Stimulated activated CD4-positive, alpha-beta T cell treated with anti-CD3 and anti-CD28 coated beads, Interleukin-1b, Interleukin-23, amount 100 ng/mL, for 24 hours (primary cell): ENCODE results near the gene FGF22.
"Not testable (repeated sequence)": the region's sequence is repeated elsewhere in the genome, so short reads cannot be mapped to it uniquely, and the experiment has no call there.

ENCODE experiments used
- DNase-seq, 4 experiments: peaks; one replicate each; pipeline ENCODE4 v3.0.0-alpha.2; 2020; ENCODE audit warnings: low read depth in 4 of 4, low spot score in 1 of 4

The FGF22 gene

GRCh38 chr19:639253-640160 is at the start of gene FGF22:
FGF22 (plus strand) TSS chr19:639879; CDS start chr19:639926, 47 bp downstream.
- DNase-seq: peak; percentile 89 to 94 (median 94)

DNA sequence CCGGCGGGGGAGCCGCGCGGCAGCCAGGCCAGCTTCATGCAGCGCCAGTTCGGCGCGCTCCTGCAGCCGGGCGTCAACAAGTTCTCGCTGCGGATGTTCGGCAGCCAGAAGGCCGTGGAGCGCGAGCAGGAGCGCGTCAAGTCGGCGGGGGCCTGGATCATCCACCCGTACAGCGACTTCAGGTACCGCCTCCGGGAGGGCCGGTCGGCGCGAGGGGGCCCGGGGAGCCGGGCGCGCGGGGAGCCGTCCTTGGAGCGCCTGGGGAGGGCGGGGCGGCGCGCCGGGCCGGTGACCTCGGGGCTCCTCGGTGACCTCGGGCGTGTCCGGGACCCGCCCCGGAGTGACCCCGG is 49.3 kb upstream of the FGF22 start:
- no peak for DNase-seq

- no peak for DNase-seq
These were observed 49.0 kb upstream of the FGF22 start for GRCh38 chr19:590750-591098.

GRCh38 chr19:591099-591958 is 48.4 kb upstream of the FGF22 start:
- DNase-seq: no peak

GRCh38 chr19:592101-592500 is 47.6 kb upstream of the FGF22 start:
- no peak for DNase-seq

GRCh38 chr19:593055-593454 is 46.6 kb upstream of the FGF22 start:
- no peak for DNase-seq

- DNase-seq: no peak
These were observed 46.2 kb upstream of the FGF22 start for GRCh38 chr19:593505-593904.

DNA sequence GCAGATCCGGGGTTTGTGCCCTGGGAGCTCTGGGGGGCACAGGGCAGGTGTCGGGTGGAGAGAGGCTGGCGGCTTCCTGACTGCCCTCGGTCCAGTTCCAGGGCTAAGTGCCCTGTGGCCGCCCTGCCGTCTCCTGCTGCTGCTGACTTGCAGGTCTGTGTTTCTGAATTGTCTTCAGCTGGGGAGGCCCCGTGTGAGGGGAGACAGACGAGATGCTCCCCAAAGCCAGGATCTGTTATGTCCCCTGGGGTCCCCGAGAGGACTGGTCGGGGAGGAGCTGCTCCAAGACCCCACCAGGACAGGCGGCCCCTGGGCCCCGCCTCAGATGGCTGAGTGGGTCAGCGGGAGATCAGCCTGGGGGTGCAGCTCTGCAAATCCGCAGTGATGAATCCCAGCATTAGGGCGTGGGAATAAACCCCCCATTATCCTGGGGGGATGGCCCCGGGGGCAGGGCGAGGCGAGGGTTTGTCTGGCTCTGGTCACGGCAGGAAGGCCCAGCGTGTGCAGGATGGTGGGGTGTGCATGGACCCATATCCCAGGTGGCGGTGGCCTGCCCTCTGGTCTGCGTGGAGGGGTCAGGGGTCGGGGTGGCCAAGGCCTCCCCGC is 45.3 kb upstream of the FGF22 start:
- DNase-seq: no peak

DNA sequence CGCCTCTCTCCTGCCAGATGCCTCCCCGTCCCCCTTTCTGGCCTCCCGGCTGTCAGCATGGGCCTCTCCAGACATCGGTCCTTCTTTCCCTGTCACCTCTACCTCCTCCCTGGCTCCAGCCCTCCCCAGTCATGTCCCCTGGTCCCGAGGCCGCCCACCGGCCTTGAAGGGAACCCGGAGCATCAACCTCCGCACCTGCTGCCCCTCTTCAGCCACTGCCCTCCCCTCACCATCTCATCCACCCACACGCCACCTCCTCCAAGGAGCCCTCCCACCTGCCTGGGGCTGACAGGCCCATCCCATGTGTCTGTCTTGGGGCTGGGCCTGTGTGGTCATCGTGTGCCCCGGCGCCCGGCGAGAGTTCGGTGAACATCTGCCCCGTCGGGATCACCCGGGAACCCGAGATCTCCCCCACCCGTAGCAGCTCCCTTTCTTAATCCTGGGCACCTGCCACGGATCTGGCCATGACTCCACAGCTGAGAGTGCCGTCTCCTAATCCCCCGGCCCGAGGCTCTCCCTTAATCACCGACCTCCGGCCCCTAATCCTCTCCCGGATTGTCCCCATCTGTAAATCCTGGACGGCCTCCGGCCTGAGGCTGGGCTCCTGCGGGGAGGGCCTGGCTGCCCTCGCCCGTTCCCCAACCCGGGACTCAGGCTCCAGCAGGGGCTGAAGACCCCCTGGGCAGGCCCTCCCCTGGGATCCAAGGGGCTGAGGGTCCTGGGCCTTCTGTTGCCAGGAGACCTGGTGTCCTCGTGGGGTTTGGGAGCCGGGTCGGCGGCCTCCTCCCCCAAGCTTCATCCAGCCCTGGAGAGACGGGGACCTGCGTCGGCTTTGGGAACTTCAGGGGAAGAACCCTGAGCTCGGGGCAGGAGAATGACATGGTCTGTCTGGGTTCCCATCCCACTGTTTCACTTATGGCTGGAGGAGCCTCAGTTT is 44.1 kb upstream of the FGF22 start:
- no peak for DNase-seq

- DNase-seq: no peak
These were observed 43.4 kb upstream of the FGF22 start for GRCh38 chr19:596263-596655.

DNA sequence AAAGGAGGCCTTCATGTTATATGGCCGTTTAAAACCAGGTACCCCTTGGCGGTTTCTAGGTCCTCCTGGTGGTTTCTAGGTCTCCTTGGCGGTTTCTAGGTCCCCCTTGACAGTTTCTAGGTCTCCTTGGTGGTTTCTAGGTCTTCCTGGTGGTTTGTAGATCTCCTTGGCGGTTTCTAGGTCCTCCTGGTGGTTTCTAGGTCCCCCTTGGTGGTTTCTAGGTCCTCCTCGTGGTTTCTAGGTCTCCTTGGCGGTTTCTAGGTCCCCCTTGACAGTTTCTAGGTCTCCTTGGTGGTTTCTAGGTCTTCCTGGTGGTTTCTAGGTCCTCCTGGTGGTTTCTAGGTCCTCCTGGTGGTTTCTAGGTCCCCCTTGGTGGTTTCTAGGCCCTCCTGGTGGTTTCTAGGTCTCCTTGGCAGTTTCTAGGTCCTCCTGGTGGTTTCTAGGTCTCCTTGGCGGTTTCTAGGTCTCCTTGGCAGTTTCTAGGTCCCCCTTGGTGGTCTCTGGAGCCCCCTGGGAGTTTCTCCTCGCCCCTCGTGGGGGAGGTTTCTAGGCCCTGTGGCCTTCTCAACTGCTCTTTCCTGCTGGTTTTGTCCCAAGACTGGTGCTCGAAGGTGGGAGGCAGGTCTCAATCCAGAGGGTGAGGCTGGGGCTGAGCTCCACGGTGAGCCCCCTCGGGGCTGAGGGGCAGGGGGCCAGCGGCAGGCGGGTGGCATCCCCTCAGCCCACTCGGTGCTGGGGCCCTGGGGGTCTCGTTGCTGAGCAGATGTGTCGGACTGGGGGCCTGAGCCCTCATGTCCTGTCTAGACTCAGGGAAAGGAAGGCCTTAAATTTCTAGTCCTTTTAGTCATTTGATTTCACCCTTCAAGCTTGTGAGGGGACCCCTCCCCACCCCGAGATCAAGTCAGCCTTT is 42.0 kb upstream of the FGF22 start:
- DNase-seq: no peak

- no peak for DNase-seq
These were observed 38.4 kb upstream of the FGF22 start for GRCh38 chr19:601310-601709.

DNA sequence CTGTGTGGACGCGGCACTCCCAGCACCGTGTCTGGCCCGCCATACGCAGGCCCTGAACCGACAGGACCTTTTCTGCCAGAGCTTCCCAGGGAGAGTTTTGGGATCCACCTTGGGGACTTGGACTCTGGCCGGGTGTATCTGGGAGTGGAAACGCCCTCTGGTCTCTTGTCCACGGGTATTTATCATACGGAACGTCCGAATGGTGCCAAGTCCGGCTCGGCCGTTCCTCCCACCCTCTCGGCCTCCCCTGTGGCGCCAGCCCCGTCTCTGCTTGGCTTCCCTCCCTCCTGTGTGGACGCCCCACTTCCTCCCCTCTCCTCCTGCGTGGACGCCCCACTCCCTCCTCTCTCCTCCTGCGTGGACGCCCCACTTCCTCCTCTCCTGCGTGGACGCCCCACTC is 37.9 kb upstream of the FGF22 start:
- no peak for DNase-seq

GRCh38 chr19:602391-603301 is 37.0 kb upstream of the FGF22 start:
- DNase-seq: no peak

DNA sequence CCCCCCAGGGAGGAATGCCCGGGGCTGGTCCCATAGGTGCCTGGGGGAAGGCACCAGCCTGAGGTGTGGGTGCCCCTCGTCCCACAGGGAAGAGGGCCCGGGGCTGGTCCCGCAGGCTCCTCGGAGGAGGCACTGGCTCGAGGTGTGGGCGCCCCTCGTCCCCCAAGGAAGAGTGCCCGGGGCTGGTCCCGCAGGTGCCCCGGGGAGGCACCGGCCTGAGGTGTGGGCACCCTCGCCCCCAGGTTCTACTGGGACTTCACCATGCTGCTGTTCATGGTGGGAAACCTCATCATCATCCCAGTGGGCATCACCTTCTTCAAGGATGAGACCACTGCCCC is 36.4 kb upstream of the FGF22 start:
- DNase-seq: not testable (repeated sequence)

DNA sequence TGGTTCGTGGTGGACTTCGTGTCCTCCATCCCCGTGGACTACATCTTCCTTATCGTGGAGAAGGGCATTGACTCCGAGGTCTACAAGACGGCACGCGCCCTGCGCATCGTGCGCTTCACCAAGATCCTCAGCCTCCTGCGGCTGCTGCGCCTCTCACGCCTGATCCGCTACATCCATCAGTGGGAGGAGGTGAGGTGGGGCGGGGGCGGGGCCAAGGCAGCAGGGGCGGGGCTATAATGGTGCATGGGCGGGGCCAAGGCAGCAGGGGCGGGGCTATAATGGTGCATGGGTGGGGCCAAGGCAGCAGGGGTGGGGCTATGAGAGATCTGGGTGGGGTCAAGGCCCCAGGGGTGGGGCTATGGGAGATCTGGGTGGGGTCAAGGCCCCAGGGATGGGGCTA is 35.9 kb upstream of the FGF22 start:
- not testable (repeated sequence) for DNase-seq

- DNase-seq: peak in 1 of 4 experiments; percentile 38
These were observed 35.3 kb upstream of the FGF22 start for GRCh38 chr19:604355-604754.

GRCh38 chr19:605061-605971 is 34.4 kb upstream of the FGF22 start:
- not testable (repeated sequence) for DNase-seq
